GM12864 (cell line): ENCODE measurements around the gene CC2D1B.

ENCODE experiments used
- DNase-seq: peaks from one replicate; pipeline ENCODE4 v3.0.0-alpha.2; 2011; ENCODE audit warnings: low read depth
- H3K4me3 ChIP-seq: 2 replicates; pipeline ENCODE4 v1.5.1; 2011; ENCODE audit warnings: mild to moderate bottlenecking, low read depth, low read length, control low read depth
- TF ChIP-seq, protein P1 (sequence below): IDR thresholded peaks from 2 replicates; pipeline ENCODE4 v1.5.1; 2011; ENCODE audit warnings: low read depth, mild to moderate bottlenecking, moderate library complexity, low read length, control low read depth, inconsistent platforms; ENCODE audit errors: missing control alignments

Gene CC2D1B

DNA sequence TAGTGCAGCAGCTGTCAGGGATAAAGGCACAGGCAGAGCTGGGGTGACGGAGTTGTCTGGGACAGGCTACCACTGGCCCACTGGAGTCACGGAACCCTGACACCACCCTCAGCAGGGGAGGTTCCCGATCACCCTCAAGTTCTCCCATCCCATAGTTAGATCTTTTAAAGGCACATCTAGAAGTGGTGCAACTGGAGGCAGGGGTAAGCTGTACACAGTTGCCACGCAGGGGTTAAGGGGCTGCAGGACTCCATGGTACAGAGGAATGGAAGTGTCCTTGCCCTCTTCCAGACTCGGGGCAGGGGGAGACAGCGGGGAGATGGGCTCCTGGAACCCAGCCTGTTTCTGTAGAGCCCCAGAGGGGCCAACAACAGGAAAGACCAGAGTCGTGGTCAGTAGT lies 13.3 kb downstream of the CC2D1B start:
- no peak for DNase-seq
- H3K4me3 ChIP-seq = no peak overlapping the region
- TF ChIP-seq, protein P1, sequence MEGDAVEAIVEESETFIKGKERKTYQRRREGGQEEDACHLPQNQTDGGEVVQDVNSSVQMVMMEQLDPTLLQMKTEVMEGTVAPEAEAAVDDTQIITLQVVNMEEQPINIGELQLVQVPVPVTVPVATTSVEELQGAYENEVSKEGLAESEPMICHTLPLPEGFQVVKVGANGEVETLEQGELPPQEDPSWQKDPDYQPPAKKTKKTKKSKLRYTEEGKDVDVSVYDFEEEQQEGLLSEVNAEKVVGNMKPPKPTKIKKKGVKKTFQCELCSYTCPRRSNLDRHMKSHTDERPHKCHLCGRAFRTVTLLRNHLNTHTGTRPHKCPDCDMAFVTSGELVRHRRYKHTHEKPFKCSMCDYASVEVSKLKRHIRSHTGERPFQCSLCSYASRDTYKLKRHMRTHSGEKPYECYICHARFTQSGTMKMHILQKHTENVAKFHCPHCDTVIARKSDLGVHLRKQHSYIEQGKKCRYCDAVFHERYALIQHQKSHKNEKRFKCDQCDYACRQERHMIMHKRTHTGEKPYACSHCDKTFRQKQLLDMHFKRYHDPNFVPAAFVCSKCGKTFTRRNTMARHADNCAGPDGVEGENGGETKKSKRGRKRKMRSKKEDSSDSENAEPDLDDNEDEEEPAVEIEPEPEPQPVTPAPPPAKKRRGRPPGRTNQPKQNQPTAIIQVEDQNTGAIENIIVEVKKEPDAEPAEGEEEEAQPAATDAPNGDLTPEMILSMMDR = no peak

DNA sequence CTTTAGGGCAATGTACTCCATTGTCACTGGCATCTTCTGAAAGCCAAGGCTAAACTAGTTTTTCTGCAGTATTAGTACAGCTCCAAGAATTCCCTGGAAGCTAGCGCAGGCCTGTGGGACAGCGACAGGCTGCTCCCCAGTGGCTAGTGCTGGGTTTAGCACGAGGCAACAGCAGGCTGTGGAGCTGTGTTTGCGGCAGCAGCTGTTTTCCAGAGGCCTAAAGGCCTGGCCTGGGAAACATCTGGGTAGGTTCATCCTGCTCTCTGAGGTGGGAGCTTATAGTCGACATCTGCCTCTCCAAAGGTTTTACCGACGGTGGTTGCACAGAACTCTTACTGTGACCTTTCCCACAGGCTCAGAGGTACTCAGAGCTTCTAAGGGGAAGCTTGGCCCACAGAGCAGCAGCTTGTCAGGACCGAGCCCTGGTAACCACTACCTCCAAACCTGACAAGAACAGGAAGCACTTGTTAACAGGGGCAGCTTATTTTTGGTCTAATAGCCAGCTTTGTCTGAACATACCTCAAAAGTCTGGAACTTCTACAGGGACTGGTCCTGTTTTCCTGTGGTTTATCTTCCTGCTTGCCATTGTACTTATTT lies 17.2 kb downstream of the CC2D1B start:
- DNase-seq = no peak
- TF ChIP-seq, protein P1 = no peak
- no peak overlapping the region for H3K4me3 ChIP-seq

DNA sequence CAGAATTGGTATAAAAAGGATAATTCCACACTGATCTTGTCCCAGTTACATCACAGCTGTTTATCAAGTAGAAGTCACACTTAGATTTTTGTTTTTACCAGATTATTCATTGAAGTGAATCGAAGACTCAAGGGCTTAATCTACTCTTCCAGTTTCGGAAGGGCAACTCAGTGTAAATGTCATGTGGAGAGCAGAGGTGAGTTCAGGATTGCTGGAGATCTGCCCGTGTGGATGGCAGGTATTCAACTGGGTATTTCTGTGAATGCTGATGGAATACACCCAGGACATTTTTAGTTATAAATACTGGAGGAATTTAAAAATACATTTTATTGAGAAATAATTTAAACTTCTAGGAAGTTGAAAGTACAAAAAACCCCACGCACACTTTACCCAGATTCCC lies 19.4 kb downstream of the CC2D1B start:
- no peak for DNase-seq
- TF ChIP-seq, protein P1 = no peak

DNA sequence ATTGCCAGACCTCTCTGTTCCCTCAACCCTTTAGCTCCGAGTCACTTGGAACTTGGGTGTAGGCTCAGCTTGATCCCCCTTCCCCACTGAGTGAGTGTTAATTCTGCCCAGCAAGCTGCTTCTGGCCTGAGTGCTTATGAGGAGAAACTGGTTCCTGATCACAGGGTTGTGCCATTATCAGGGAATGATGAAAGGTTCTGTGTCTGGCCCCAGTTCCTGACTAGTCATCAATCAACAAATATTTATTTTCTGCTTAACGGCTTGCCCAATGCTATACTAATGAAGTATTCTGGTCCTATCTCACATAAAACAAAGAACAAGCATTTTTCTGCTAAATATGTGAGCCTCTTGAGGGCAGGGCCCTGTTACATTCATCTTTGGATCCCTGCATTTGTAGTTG lies 20.8 kb downstream of the CC2D1B start:
- H3K4me3 ChIP-seq = no peak overlapping the region
- DNase-seq = no peak
- TF ChIP-seq, protein P1 = no peak

More for the DNA sequence above, 19.4 kb downstream of the CC2D1B start:
- H3K4me3 ChIP-seq = no peak overlapping the region

DNA sequence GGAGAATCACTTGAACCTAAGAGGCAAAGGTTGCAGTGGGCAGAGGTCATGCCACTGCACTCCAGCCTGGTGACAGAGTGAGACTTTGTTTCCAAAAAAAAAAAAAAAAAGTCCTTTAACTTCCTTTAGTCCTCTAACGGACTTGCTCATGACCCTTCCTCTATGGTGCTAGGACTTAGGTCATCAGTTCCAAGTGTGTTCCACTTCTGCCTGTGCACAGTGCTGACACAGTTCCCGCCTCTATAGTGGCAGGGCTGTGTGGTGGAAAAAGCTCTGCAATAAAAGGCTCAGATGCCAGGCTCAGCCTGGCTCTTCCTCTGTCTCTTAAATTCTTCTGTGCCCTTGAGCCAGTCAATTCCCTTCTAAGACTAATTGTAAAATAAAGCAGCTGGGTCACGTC lies 22.0 kb downstream of the CC2D1B start:
- DNase-seq = no peak
- TF ChIP-seq, protein P1 = no peak
- H3K4me3 ChIP-seq = no peak overlapping the region

DNA sequence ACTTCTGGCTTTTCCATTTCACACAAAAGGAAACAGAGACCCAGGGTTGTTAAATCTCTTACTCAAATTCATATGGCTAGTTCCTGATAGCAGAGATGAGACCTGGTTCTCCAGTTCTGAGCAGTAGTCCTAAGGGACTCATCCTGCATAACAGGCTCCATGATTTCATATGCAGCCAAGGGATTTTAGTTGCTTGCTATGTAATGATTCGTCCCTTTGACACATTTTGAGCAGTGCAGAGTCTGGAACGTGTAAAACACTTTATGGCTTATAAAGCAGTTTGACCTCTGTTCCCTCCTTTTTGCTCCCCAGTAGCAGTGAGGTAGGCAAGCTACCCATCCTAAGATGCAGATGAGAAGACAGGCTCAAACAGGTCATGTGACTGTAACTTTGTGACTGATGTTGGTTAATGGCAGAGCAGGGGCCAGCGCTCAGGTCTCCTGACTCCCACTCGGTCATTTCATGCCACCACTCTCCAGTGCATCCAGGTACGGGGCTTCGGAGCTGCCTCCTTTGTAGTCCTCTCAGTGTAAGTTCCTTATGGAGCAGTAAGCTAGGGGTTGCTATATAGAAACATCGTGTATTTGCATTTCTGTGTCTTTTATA lies 24.2 kb downstream of the CC2D1B start:
- no peak overlapping the region for H3K4me3 ChIP-seq
- TF ChIP-seq, protein P1 = no peak
- no peak for DNase-seq

DNA sequence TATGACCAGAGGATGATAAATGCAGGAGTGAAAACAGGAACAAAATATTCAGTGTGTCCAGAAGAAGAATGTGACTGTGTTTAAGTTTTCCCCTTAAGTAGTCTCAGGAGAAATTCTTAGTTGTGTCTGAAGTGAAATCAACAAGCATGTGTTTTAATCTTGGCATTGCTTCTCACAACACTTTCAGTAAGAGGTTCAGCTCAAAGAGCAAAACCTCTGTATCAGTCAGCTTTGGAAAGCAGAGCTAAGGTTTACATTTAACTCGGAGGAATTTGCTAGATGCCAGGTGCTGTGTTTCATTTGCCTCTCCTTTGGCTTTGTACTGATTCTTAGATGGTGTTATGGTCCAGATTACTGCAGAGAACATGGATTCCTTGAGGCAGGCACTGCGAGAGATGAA lies 28.6 kb downstream of the CC2D1B start:
- TF ChIP-seq, protein P1 = no peak
- no peak overlapping the region for H3K4me3 ChIP-seq
- DNase-seq = no peak
